IgD-negative memory B cell (primary cell): ENCODE data around the gene KIAA1671. TPM values are rescaled to one million over a fixed set of nuclear protein-coding genes. Genes with fewer than 3 reads are reported as not detected.
A peak's percentile ranks its signal among the peaks of the same experiment; 100 is the strongest.

Experiments used
- H3K27ac Mint-ChIP-seq, 3 donors: one replicate each; pipeline ENCODE4 v1.8.0; 2020 to 2022; ENCODE audit warnings: mild to moderate bottlenecking in 3 of 3, mixed read lengths in 3 of 3, moderate library complexity in 1 of 3
- H3K27me3 Mint-ChIP-seq: one replicate; pipeline ENCODE4 v1.8.0; 2021; ENCODE audit warnings: mixed read lengths
- H3K36me3 Mint-ChIP-seq: one replicate; pipeline ENCODE4 v1.8.0; 2020; ENCODE audit warnings: mild to moderate bottlenecking, mixed read lengths
- H3K4me1 Mint-ChIP-seq, 3 donors: one replicate each; pipeline ENCODE4 v1.8.0; 2020 to 2022; ENCODE audit warnings: mixed read lengths in 3 of 3, mild to moderate bottlenecking in 1 of 3
- H3K4me3 Mint-ChIP-seq, 4 donors: one replicate each; pipeline ENCODE4 v1.8.0; 2020 to 2022; ENCODE audit warnings: mild to moderate bottlenecking in 4 of 4, mixed read lengths in 4 of 4, moderate library complexity in 3 of 4
- H3K9me3 Mint-ChIP-seq, 3 donors: one replicate each; pipeline ENCODE4 v1.8.0; 2020 to 2021; ENCODE audit warnings: mixed read lengths in 3 of 3, mild to moderate bottlenecking in 1 of 3
- polyA plus RNA-seq: library from polyadenylated mRNA; unstranded; fragments of 300-500 nt; fragmentation: Illumina TruSeq; gene quantifications from one replicate; pipeline ENCODE4 v1.2.3, GENCODE V29; 2021

The KIAA1671 gene
- polyA plus RNA-seq, 1 donor from 2014 or later: not detected

- Mint-ChIP-seq H3K36me3 (no peaks in the 10 kb centered on the region), H3K27me3 (peaks cover 3% of the 10 kb centered on the region), H3K27ac (no peak overlapping the region), H3K4me3 (no peak overlapping the region), H3K4me1 (no peaks in the 10 kb centered on the region), H3K9me3 (no peaks in the 10 kb centered on the region)
Observed at GRCh38 chr22:25149014-25149413, 196.5 kb downstream of the KIAA1671 start.

DNA sequence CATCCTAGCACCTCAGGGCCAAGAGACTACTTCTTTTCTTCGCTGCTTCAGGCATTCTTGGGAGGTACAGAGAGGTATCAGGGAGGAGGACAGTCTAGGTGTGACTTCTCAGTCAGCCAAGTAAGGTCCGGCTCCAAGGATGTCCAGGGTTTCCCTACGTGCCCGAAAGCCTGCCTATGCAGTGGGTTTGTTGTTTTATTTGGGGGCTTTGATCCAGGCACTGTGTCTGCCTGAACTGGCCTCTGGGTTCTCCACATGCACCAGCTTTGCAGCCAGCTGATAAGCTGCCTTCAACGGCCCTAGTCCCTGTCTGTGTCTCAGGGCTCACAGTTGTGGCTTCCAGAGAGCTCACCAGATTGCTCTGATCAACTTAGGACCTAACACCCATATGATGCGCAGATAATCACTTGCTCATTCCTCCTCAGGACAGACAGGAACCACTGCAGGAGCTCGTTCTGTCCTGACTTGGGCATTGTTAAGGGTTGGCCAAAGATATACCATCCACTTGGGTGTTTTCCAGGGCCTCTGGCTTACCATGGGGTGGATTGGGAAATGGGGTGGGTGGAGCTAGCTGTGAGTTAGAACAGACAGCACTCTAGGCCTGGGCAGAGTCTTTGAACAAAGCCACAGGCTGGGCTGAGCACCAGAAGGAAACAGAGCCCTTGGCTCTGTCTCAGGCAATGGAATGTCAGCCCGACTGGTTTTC is 201.6 kb downstream of the KIAA1671 start:
- Mint-ChIP-seq H3K27ac (no peak overlapping the region), H3K4me1 (no peaks in the 10 kb centered on the region), H3K9me3 (no peaks in the 10 kb centered on the region), H3K36me3 (no peaks in the 10 kb centered on the region), H3K4me3 (no peak overlapping the region), H3K27me3 (peaks cover 5% of the 10 kb centered on the region)

DNA sequence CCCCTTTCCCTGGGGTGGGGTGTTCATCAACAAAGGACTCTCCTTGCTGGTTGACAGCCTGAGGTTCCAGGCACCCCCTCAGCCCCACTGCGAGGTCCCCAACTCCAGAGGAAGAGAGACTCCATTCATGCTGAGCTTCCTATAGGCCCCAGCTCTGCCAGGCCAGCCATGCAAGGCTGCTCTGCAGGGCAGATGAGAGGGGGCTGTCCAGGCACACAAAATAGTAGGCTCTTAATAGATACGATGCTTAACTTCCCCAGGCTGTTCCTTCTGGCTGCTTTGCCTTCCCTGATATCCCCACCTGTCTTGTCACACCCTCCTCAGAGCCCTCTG is 202.1 kb downstream of the KIAA1671 start:
- H3K9me3 Mint-ChIP-seq: no peaks in the 10 kb centered on the region
- no peaks in the 10 kb centered on the region for H3K36me3 Mint-ChIP-seq
- H3K4me3 Mint-ChIP-seq: no peak overlapping the region
- H3K4me1 Mint-ChIP-seq: no peaks in the 10 kb centered on the region
- H3K27me3 Mint-ChIP-seq: peaks cover 5% of the 10 kb centered on the region
- H3K27ac Mint-ChIP-seq: peak overlapping the region in 1 of 3 donors; percentile 3

DNA sequence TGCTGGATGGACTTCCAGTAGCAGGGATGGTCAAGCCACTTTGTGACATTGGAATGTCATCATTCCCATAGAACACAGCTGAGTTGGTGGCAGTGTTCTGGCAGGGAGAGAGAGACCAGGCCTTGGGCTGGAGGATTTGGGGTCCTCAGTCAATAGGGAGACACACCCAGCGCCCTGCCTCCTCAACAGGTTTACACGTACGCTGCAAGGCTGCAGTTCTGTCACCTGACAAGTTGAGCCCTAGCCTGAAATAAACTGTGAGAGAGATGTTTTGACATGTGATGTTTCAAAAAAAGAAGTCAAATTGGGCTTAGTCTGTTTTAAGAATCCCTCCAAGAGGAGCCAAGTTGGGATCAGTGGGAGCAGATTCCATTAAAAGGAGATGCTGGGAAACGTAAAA is 204.2 kb downstream of the KIAA1671 start:
- no peaks in the 10 kb centered on the region for H3K9me3 Mint-ChIP-seq
- no peak overlapping the region for H3K4me3 Mint-ChIP-seq
- no peaks in the 10 kb centered on the region for H3K4me1 Mint-ChIP-seq
- peaks cover 5% of the 10 kb centered on the region for H3K27me3 Mint-ChIP-seq
- no peaks in the 10 kb centered on the region for H3K36me3 Mint-ChIP-seq
- H3K27ac Mint-ChIP-seq: no peak overlapping the region

- no peaks in the 10 kb centered on the region for H3K36me3 Mint-ChIP-seq
- no peaks in the 10 kb centered on the region for H3K9me3 Mint-ChIP-seq
- no peaks in the 10 kb centered on the region for H3K4me1 Mint-ChIP-seq
- peaks cover 2% of the 10 kb centered on the region for H3K27me3 Mint-ChIP-seq
- no peak overlapping the region for H3K4me3 Mint-ChIP-seq
- no peak overlapping the region for H3K27ac Mint-ChIP-seq
Observed at GRCh38 chr22:25159028-25159427, 206.5 kb downstream of the KIAA1671 start.

- Mint-ChIP-seq H3K4me1 (no peaks in the 10 kb centered on the region), H3K4me3 (no peak overlapping the region), H3K9me3 (no peaks in the 10 kb centered on the region), H3K27ac (no peak overlapping the region), H3K27me3 (peaks cover 2% of the 10 kb centered on the region), H3K36me3 (no peaks in the 10 kb centered on the region)
Observed at GRCh38 chr22:25160120-25160996, 207.8 kb downstream of the KIAA1671 start.

GRCh38 chr22:25161017-25161915 is 208.8 kb downstream of the KIAA1671 start:
- H3K4me1 Mint-ChIP-seq: no peaks in the 10 kb centered on the region
- no peak overlapping the region for H3K4me3 Mint-ChIP-seq
- no peaks in the 10 kb centered on the region for H3K9me3 Mint-ChIP-seq
- H3K27me3 Mint-ChIP-seq: peaks cover 2% of the 10 kb centered on the region
- no peaks in the 10 kb centered on the region for H3K36me3 Mint-ChIP-seq
- H3K27ac Mint-ChIP-seq: no peak overlapping the region

DNA sequence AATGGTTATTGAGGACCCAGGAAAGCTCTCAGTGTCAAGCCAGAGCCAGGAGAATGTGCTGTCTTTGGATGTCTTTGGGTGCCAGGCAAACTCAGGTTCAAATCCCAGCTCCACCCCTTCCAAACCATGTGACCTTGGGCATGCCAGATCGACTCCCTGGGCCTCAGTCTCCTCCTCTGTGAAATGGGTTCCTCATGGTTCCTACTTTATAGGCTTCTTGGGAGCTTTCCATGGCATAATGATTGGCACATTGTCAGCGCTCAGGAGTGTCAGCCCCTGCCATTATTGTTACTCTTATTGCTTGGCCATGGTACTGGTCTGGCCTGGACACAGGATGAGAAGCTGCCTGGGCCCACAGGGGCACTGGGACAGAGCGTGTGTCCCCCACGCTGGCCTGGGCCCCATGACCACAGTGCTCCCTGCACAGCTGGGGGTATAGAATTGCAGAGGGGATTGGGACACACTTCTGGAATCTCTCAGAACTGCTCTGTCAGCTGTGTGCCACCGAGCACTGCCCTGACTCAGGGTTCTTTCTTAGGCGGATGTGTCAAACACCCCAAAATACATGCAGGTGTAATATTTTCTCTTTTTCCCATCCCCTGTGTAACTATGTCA is 209.5 kb downstream of the KIAA1671 start:
- peaks cover 2% of the 10 kb centered on the region for H3K27me3 Mint-ChIP-seq
- no peak overlapping the region for H3K4me3 Mint-ChIP-seq
- no peaks in the 10 kb centered on the region for H3K9me3 Mint-ChIP-seq
- no peak overlapping the region for H3K27ac Mint-ChIP-seq
- H3K4me1 Mint-ChIP-seq: no peaks in the 10 kb centered on the region
- no peaks in the 10 kb centered on the region for H3K36me3 Mint-ChIP-seq

- Mint-ChIP-seq H3K36me3 (no peaks in the 10 kb centered on the region), H3K27ac (peak overlapping the region in 1 of 3 donors; percentile 1), H3K9me3 (no peaks in the 10 kb centered on the region), H3K4me1 (no peaks in the 10 kb centered on the region), H3K4me3 (no peak overlapping the region), H3K27me3 (peaks cover under 1% of the 10 kb centered on the region)
Observed at GRCh38 chr22:25162561-25162960, 210.0 kb downstream of the KIAA1671 start.

DNA sequence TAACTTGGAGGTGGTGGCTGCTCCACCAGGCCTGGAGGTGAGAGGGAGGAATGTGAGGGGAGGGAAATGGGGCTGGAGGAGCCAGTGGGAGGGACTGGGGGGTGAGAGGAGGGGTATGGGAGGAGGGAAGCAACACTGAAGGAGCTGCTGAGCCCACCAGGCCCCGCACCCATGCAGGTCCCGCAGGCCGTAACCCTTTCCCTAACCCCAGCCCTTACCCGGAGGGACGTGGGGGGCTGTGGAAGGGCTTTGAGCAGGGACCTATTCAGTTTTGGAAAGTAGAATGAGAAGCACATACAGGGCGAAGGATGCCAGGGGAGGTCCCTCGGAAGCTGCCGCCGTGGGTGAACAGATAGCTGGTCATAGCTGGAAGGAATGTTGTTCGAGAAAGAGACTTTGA is 213.3 kb downstream of the KIAA1671 start:
- no peaks in the 10 kb centered on the region for H3K36me3 Mint-ChIP-seq
- no peaks in the 10 kb centered on the region for H3K27me3 Mint-ChIP-seq
- H3K4me1 Mint-ChIP-seq: no peaks in the 10 kb centered on the region
- H3K9me3 Mint-ChIP-seq: no peaks in the 10 kb centered on the region
- H3K27ac Mint-ChIP-seq: no peak overlapping the region
- no peak overlapping the region for H3K4me3 Mint-ChIP-seq

DNA sequence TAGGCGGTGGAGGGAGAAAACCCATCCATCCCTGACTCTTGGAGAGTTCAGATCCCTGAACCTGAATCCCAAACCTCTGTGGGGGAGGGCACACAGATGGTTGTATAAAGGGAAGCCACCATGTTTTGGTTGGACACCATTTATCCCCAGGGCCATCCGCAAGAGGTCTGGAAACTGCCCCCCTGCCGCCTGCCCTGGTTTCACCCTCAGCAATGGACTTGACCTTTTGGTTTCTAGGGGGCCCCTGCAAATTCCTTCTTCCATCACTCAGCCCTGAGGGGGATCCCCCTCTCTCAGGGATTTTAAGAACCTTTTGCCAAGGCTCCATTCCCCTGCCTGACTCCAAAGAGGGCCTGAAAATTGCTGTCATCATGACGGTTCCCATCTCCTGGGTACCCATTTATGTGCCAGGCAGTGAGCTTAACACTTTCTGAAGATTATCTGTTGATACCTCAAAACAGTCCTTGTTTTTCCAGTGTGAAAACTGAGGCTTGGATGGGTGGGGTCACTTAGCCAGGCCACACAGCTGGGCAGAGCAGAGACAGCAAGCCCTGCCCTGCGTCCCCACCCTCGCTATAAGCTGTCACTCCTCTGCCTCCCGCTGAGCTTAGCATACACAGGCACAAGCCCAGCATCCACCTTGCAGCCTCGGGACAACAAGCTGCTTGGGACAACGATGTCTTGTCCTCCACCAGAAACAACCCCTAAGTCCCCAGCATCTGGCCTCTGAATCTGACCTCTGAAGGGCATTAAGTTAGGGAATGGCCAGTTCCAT is 213.9 kb downstream of the KIAA1671 start:
- H3K36me3 Mint-ChIP-seq: no peaks in the 10 kb centered on the region
- no peak overlapping the region for H3K4me3 Mint-ChIP-seq
- H3K27ac Mint-ChIP-seq: no peak overlapping the region
- H3K4me1 Mint-ChIP-seq: no peaks in the 10 kb centered on the region
- no peaks in the 10 kb centered on the region for H3K27me3 Mint-ChIP-seq
- no peaks in the 10 kb centered on the region for H3K9me3 Mint-ChIP-seq

GRCh38 chr22:25167082-25167481 is 214.6 kb downstream of the KIAA1671 start:
- Mint-ChIP-seq H3K36me3 (no peaks in the 10 kb centered on the region), H3K27me3 (no peaks in the 10 kb centered on the region), H3K27ac (peak overlapping the region in 1 of 3 donors; percentile 76), H3K9me3 (no peaks in the 10 kb centered on the region), H3K4me1 (no peaks in the 10 kb centered on the region), H3K4me3 (no peak overlapping the region)

DNA sequence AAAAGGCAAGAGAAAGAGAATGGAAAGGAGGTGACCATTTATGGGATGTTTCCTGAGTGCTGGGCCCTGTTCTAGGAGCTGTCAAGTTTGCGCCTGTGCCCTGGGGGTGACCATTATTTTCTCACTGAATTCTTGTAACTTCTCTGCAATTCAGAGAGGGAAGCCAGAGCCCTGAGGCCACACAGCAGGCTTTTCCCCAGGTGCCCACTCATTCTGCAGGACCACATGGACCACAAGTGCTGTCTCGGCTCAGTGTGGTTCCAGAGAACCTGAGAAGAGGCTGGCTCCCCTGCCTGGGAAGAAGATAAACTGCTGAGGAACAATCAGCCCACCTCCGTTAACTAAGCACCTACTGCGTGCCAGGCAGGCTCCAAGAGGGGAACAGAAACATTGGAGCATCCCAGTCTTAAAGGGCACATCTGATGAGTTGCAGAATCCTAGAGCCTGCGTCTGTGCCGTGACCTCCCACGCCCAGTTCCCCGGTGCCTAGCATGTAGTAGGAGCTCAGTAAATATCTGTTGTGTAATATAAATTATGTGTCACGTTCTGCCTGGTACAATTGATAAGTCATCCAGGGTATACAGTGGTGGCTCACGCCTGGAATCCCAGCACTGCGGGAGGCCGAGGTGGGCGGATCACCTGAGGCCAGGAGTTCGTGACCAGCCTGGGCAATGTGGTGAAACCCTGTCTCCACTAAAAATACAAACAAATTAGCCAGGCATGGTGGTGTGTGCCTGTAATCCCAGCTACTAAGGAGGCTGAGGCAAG is 215.5 kb downstream of the KIAA1671 start:
- Mint-ChIP-seq H3K4me3 (no peak overlapping the region), H3K27ac (no peak overlapping the region), H3K36me3 (no peaks in the 10 kb centered on the region), H3K27me3 (no peaks in the 10 kb centered on the region), H3K4me1 (no peaks in the 10 kb centered on the region), H3K9me3 (no peaks in the 10 kb centered on the region)
